Endothelial cell of umbilical vein (primary cell): Measurements from ENCODE around the gene CERS5. TPM values are rescaled to one million over a fixed set of nuclear protein-coding genes. Genes with fewer than 3 reads are reported as not detected.

Source experiments
- BruUV-seq: library from RNA; stranded (reverse); fragments of 400-500 nt; replicated peaks from 2 replicates; lab custom pipeline; 2021; lab: Mats Ljungman, UMichigan
- CTCF ChIA-PET: fragments of 300-600, 350-600 bp; sonication (Branson Sonifier 250); formaldehyde crosslinking; loops from one replicate; lab custom pipeline; 2021; ENCODE audit warnings: antibody characterized with exemption, inconsistent platforms; lab: Charles Lee
- POLR2A ChIA-PET: fragments of 300-600, 350-600 bp; sonication (Branson Sonifier 250); formaldehyde crosslinking; loops from one replicate; lab custom pipeline; 2021; ENCODE audit warnings: antibody characterized with exemption, inconsistent platforms; lab: Charles Lee
- DNase-seq: peaks from one replicate; pipeline ENCODE4 v3.0.0-alpha.2; 2011; ENCODE audit warnings: low read depth, low spot score
- FAIRE-seq: peaks from 2 replicates; lab custom pipeline; 2011; peaks lifted over from hg19 to GRCh38; lab: Jason Lieb, UNC
- H2AFZ ChIP-seq: 2 replicates; pipeline ENCODE4 v1.6.0; 2012; ENCODE audit warnings: low read depth, low read length, control low read depth, inconsistent platforms
- H3K27ac ChIP-seq: 2 replicates; pipeline ENCODE4 v1.5.1; 2011; ENCODE audit warnings: low read depth, mild to moderate bottlenecking, control low read depth, low read length, moderate library complexity; ENCODE audit not compliant: insufficient read depth
- H3K27me3 ChIP-seq, 2 experiments: 2 replicates each; pipeline versions ENCODE4 v1.6.0 to v1.6.1; 2011; ENCODE audit warnings: low read length in 2 of 2, mixed read lengths in 1 of 2; ENCODE audit not compliant: control insufficient read depth in 2 of 2, insufficient read depth in 2 of 2
- H3K36me3 ChIP-seq, 2 experiments: 2 replicates in 1 of 2; 3 replicates in 1 of 2; pipeline ENCODE4 v1.5.1; 2011; ENCODE audit warnings: low read length in 2 of 2, mild to moderate bottlenecking in 1 of 2, moderate library complexity in 1 of 2; ENCODE audit not compliant: control insufficient read depth in 2 of 2, insufficient read depth in 2 of 2; ENCODE audit errors: extremely low read depth in 1 of 2
- H3K4me1 ChIP-seq: 3 replicates; pipeline ENCODE4 v1.5.1; 2011; ENCODE audit warnings: mild to moderate bottlenecking, low read length; ENCODE audit not compliant: control insufficient read depth, insufficient read depth; ENCODE audit errors: extremely low read depth
- H3K4me2 ChIP-seq: 2 replicates; pipeline ENCODE4 v1.6.1; 2011; ENCODE audit warnings: low read length, control low read depth, mixed read lengths; ENCODE audit not compliant: insufficient read depth
- H3K4me3 ChIP-seq, 3 experiments: fragments of 200-600 bp in 1 of 3; sonication (generic), shearing (Covaris generic) in 1 of 3; replicated peaks in 1 of 3; 2 replicates each; pipeline ENCODE4 v1.5.1; 2011 to 2016; ENCODE audit warnings: control low read depth in 3 of 3, low read length in 3 of 3, mild to moderate bottlenecking in 2 of 3, inconsistent platforms in 1 of 3, low read depth in 1 of 3, moderate library complexity in 1 of 3; ENCODE audit not compliant: insufficient read depth in 1 of 3
- H3K79me2 ChIP-seq: 2 replicates; pipeline ENCODE4 v1.6.0; 2012; ENCODE audit warnings: low read length, inconsistent platforms; ENCODE audit not compliant: control insufficient read depth, insufficient read depth
- H3K9ac ChIP-seq: replicated peaks from 2 replicates; pipeline ENCODE3; 2011; ENCODE audit warnings: low read length, control low read depth; ENCODE audit not compliant: insufficient read depth; ENCODE audit errors: extremely low read depth
- H3K9me1 ChIP-seq: replicated peaks from 3 replicates; pipeline ENCODE4 v1.6.0; 2011; ENCODE audit warnings: mild to moderate bottlenecking, low read length; ENCODE audit not compliant: control insufficient read depth, insufficient read depth; ENCODE audit errors: extremely low read depth
- H3K9me3 ChIP-seq: replicated peaks from 2 replicates; pipeline ENCODE4 v1.5.1; 2012; ENCODE audit warnings: low read length, inconsistent platforms; ENCODE audit not compliant: control insufficient read depth, insufficient read depth
- H4K20me1 ChIP-seq: replicated peaks from 2 replicates; pipeline ENCODE3; 2011; ENCODE audit warnings: mild to moderate bottlenecking, low read length; ENCODE audit not compliant: control insufficient read depth, insufficient read depth; ENCODE audit errors: extremely low read depth
- EZH2 ChIP-seq: IDR thresholded peaks from 2 replicates; pipeline ENCODE4 v1.6.1; 2012; ENCODE audit warnings: borderline replicate concordance, low read depth, mild to moderate bottlenecking, moderate library complexity, low read length, inconsistent platforms; ENCODE audit not compliant: severe bottlenecking
- FOS ChIP-seq: IDR thresholded peaks from 2 replicates; pipeline ENCODE4 v1.6.1; 2011; ENCODE audit warnings: mild to moderate bottlenecking, low read length, moderate library complexity, borderline replicate concordance; ENCODE audit not compliant: insufficient read depth
- GATA2 ChIP-seq: IDR thresholded peaks from 2 replicates; pipeline ENCODE4 v1.7.0; 2011; ENCODE audit warnings: low read depth, mild to moderate bottlenecking, moderate library complexity, mixed read lengths, low read length; ENCODE audit not compliant: insufficient read length, insufficient read depth
- JUN ChIP-seq: IDR thresholded peaks from 2 replicates; pipeline ENCODE4 v1.6.1; 2011; ENCODE audit warnings: borderline replicate concordance, low read depth; ENCODE audit not compliant: insufficient read length, insufficient read depth
- MYC ChIP-seq: IDR thresholded peaks from one replicate; pipeline ENCODE4 v1.6.1; 2011; ENCODE audit warnings: mild to moderate bottlenecking, low read depth, low read length
- POLR2A ChIP-seq: IDR thresholded peaks from 2 replicates; pipeline ENCODE4 v1.6.1; 2012; ENCODE audit warnings: low read depth, mild to moderate bottlenecking, control low read depth, low read length
- POLR2AphosphoS5 ChIP-seq: IDR thresholded peaks from 2 replicates; pipeline ENCODE4 v1.6.1; 2012; ENCODE audit warnings: low read depth, mild to moderate bottlenecking, control low read depth, low read length, moderate library complexity; ENCODE audit not compliant: insufficient read depth
- dilution Hi-C: fragments of 300-500 bp; cut with MboI; formaldehyde crosslinking; loops from one replicate; pipeline ENCODE4 v1.15.0; 2019; ENCODE audit warnings: low sequenced_read_pairs; ENCODE audit not compliant: extremely low pct_ligation_motif_present
- intact Hi-C: fragments of 100-400 bp; cut with micrococcal nuclease; formaldehyde crosslinking; loops from one replicate; pipeline ENCODE4 v1.10.0; 2022
- polyA plus RNA-seq, 4 experiments: library from polyadenylated mRNA; depleted of rRNA in 3 of 4; stranded (reverse) in 3 of 4; unstranded in 1 of 4; fragments of >200 nt; gene quantifications; 2 replicates each; pipeline versions ENCODE4 v1.2.1 to v1.2.3, GENCODE V29; 2011 to 2012; ENCODE audit warnings: missing spikeins in 1 of 4
- total RNA-seq: library from RNA; stranded (reverse); gene quantifications from 2 replicates; pipeline ENCODE4 v1.2.3, GENCODE V29; 2021
- TF ChIP-seq, protein P1 (sequence below): IDR thresholded peaks from 2 replicates; pipeline ENCODE4 v1.6.1; 2011; ENCODE audit not compliant: insufficient read depth, insufficient read length
- TF ChIP-seq, protein P2 (sequence below), 2 donors: IDR thresholded peaks; 1 replicate in 1 of 2; 2 replicates in 1 of 2; pipeline ENCODE4 v1.5.1; 2011; ENCODE audit warnings: low read length in 2 of 2, mild to moderate bottlenecking in 2 of 2, moderate library complexity in 2 of 2, control low read depth in 1 of 2, inconsistent platforms in 1 of 2, low read depth in 1 of 2; ENCODE audit not compliant: insufficient read depth in 1 of 2; ENCODE audit errors: extremely low read depth in 1 of 2

CERS5 gene
- total and polyA plus RNA-seq, 2 donors (not counting 3 experiments of a cell fraction or from before 2014, with no cell fraction given), result 60.4 to 108 TPM

DNA sequence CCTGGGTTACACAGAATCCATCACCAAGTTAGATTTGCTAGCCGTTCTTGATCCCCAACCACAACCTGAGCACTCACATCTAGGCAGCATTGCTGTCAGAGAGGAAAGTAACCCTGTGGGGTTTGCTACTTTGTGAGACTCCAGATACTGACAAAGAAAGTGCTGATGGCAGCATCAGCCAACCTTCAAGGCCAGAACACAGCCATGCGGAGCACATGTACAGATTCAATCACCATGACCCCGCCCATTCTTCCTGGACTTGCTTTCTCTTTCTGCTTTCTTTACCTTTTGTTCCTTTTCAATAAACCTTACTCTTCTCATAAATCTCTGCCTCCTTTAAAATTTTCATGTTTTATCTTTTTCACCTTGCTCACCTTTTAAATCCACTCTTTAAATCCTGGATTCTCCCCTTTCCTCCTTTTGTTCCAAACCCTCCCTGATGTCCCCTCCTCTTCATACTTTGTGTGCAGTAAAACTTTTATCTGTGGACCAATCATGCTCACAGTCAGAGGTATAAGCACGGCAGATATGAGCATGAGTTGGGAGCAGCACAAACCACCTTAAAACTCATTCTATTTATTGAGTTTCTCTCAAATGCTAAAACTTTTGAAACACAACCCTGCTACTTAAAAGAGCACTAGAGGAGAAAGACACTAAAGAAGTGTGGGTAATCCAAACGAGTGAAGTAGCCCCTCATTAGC lies 21.9 kb upstream of the CERS5 start:
- Histone ChIP-seq H3K79me2 (peaks cover 2% of the 10 kb centered on the region), H3K4me3 (no peak overlapping the region), H2AFZ (no peak overlapping the region), H3K4me1 (peaks cover 48% of the 10 kb centered on the region), H3K9me3 (no peaks in the 10 kb centered on the region), H3K36me3 (peaks cover 10 to 11% of the 10 kb centered on the region in 2 experiments), H3K9ac (no peak overlapping the region), H3K4me2 (no peak overlapping the region), H3K27me3 (no peaks in the 10 kb centered on the region), H3K9me1 (no peaks in the 10 kb centered on the region), H4K20me1 (no peaks in the 10 kb centered on the region), H3K27ac (no peak overlapping the region)
- intact Hi-C loops (no loop called here), dilution Hi-C loops (no loop called here)
- BruUV-seq, result no TSS peak
- ChIA-PET CTCF (interaction anchor here (1.1 kb wide), 1 partner anchor 222 kb away, joined by 3 read pairs; no protein-coding TSS in a partner anchor), POLR2A (no interaction called here)
- no peak for TF ChIP-seq POLR2AphosphoS5
- TF ChIP-seq EZH2, result no peak
- TF ChIP-seq, protein P1, sequence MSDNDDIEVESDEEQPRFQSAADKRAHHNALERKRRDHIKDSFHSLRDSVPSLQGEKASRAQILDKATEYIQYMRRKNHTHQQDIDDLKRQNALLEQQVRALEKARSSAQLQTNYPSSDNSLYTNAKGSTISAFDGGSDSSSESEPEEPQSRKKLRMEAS, result no peak
- TF ChIP-seq FOS, result no peak
- TF ChIP-seq POLR2A, result no peak
- TF ChIP-seq JUN, result no peak
- TF ChIP-seq, protein P2, sequence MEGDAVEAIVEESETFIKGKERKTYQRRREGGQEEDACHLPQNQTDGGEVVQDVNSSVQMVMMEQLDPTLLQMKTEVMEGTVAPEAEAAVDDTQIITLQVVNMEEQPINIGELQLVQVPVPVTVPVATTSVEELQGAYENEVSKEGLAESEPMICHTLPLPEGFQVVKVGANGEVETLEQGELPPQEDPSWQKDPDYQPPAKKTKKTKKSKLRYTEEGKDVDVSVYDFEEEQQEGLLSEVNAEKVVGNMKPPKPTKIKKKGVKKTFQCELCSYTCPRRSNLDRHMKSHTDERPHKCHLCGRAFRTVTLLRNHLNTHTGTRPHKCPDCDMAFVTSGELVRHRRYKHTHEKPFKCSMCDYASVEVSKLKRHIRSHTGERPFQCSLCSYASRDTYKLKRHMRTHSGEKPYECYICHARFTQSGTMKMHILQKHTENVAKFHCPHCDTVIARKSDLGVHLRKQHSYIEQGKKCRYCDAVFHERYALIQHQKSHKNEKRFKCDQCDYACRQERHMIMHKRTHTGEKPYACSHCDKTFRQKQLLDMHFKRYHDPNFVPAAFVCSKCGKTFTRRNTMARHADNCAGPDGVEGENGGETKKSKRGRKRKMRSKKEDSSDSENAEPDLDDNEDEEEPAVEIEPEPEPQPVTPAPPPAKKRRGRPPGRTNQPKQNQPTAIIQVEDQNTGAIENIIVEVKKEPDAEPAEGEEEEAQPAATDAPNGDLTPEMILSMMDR (IDR thresholded peaks at IDR 0.05; ENCODE audit: extremely low read depth in 1 of 2, insufficient read depth in 1 of 2, low read depth in 1 of 2, low read length in 2 of 2), result no peak
- no peak for TF ChIP-seq MYC
- TF ChIP-seq GATA2, result no peak
- DNase-seq (no peak), FAIRE-seq (no peak)
